ENCODE results near the gene P2RX6.

GRCh38 chr22:21032037-21032867, 17.3 kb downstream of the P2RX6 start, which contains the start of gene SLC7A4:
- no peak for TF ChIP-seq CTCF (IDR thresholded peaks at IDR 0.05)
- TF ChIP-seq POLR2AphosphoS5 (IDR thresholded peaks at IDR 0.05), result no peak
- TF ChIP-seq POLR2A (IDR thresholded peaks at IDR 0.05), result no peak
- TF ChIP-seq EP300 (IDR thresholded peaks at IDR 0.05), result no peak
